ENCODE data around the gene MID1IP1.

MID1IP1 gene

DNA sequence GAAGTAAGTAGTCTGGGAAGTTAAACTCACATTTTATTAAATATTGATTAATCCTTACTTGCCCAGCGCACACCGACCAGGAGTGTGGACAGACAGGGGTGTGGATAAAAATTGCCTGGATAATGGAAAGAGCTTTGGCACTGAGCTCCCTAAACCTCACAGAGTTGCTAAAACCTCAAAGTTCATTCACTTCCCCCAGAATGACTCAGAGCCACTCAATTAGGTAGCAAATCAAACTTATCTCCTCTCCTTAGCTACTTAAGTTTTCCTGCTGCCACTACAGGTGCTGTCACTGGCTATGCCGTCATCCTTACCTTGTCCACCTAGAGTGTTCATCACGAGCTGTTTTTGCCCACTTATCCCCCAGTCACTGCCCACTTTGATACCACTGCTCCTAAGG is 27.0 kb upstream of the MID1IP1 start:
- no peaks in the 10 kb centered on the region for H3K4me1 ChIP-seq (ENCODE audit: insufficient read depth, low read length, severe bottlenecking)
- no peaks in the 10 kb centered on the region for H3K36me3 ChIP-seq (ENCODE audit: insufficient read depth, low read length)
- no peak for TF ChIP-seq EZH2 (IDR thresholded peaks at IDR 0.05; ENCODE audit: borderline replicate concordance, low read length)
- TF ChIP-seq, protein P1, sequence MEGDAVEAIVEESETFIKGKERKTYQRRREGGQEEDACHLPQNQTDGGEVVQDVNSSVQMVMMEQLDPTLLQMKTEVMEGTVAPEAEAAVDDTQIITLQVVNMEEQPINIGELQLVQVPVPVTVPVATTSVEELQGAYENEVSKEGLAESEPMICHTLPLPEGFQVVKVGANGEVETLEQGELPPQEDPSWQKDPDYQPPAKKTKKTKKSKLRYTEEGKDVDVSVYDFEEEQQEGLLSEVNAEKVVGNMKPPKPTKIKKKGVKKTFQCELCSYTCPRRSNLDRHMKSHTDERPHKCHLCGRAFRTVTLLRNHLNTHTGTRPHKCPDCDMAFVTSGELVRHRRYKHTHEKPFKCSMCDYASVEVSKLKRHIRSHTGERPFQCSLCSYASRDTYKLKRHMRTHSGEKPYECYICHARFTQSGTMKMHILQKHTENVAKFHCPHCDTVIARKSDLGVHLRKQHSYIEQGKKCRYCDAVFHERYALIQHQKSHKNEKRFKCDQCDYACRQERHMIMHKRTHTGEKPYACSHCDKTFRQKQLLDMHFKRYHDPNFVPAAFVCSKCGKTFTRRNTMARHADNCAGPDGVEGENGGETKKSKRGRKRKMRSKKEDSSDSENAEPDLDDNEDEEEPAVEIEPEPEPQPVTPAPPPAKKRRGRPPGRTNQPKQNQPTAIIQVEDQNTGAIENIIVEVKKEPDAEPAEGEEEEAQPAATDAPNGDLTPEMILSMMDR (IDR thresholded peaks at IDR 0.05; ENCODE audit: low read length), result no peak
- H3K79me2 ChIP-seq (ENCODE audit: insufficient read depth, low read length), result no peaks in the 10 kb centered on the region
- no peaks in the 10 kb centered on the region for H3F3A ChIP-seq (ENCODE audit: insufficient read depth, low read length)
- no peaks in the 10 kb centered on the region for H4K20me1 ChIP-seq (ENCODE audit: insufficient read depth, low read length)
- no peaks in the 10 kb centered on the region for H3K27me3 ChIP-seq (ENCODE audit: insufficient read depth, low read length)
- no peaks in the 10 kb centered on the region for H3K9me2 ChIP-seq (ENCODE audit: low read depth, low read length)
- H3K9me3 ChIP-seq (ENCODE audit: low read length), result no peaks in the 10 kb centered on the region
- no peak overlapping the region for H3K4me3 ChIP-seq (ENCODE audit: low read depth, low read length, poor library complexity, severe bottlenecking)
- no peak overlapping the region for H3K4me2 ChIP-seq (ENCODE audit: low read length)
- no peak overlapping the region for H3K27ac ChIP-seq (ENCODE audit: low read depth, low read length, poor library complexity, severe bottlenecking)
- no peak overlapping the region for H2AFZ ChIP-seq (ENCODE audit: low read length)
- no peak overlapping the region for H3K9ac ChIP-seq (ENCODE audit: low read length)

DNA sequence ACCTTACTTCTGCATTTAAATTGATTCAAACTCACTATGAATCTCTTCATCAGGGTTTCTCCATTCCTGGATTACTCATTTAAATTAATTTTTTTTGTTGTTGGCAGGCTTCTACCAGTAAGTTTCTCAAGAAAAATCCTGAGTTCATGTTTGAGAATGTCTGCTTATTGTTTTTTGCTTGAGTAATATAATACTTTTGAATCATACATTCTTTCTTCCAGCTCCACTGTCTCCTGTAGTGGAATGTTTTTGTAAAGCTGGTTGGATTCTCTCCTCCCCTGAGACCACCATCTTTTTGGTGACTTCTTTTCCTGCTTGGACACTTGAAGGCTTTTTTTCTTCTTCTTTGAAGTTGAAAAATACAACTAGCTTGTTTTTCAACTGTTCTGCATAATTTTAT is 4.3 kb upstream of the MID1IP1 start:
- no peaks in the 10 kb centered on the region for H3K4me1 ChIP-seq (ENCODE audit: insufficient read depth, low read length, severe bottlenecking)
- no peaks in the 10 kb centered on the region for H3K9me2 ChIP-seq (ENCODE audit: low read depth, low read length)
- no peak overlapping the region for H3K4me3 ChIP-seq (ENCODE audit: low read depth, low read length, poor library complexity, severe bottlenecking)
- H3K27ac ChIP-seq (ENCODE audit: low read depth, low read length, poor library complexity, severe bottlenecking), result no peak overlapping the region
- no peaks in the 10 kb centered on the region for H3K36me3 ChIP-seq (ENCODE audit: insufficient read depth, low read length)
- no peaks in the 10 kb centered on the region for H3K79me2 ChIP-seq (ENCODE audit: insufficient read depth, low read length)
- no peak for TF ChIP-seq EZH2 (IDR thresholded peaks at IDR 0.05; ENCODE audit: borderline replicate concordance, low read length)
- H4K20me1 ChIP-seq (ENCODE audit: insufficient read depth, low read length), result no peaks in the 10 kb centered on the region
- no peak overlapping the region for H2AFZ ChIP-seq (ENCODE audit: low read length)
- no peak overlapping the region for H3K4me2 ChIP-seq (ENCODE audit: low read length)
- no peaks in the 10 kb centered on the region for H3K9me3 ChIP-seq (ENCODE audit: low read length)
- no peak overlapping the region for H3K9ac ChIP-seq (ENCODE audit: low read length)
- H3F3A ChIP-seq (ENCODE audit: insufficient read depth, low read length), result no peaks in the 10 kb centered on the region
- no peaks in the 10 kb centered on the region for H3K27me3 ChIP-seq (ENCODE audit: insufficient read depth, low read length)

DNA sequence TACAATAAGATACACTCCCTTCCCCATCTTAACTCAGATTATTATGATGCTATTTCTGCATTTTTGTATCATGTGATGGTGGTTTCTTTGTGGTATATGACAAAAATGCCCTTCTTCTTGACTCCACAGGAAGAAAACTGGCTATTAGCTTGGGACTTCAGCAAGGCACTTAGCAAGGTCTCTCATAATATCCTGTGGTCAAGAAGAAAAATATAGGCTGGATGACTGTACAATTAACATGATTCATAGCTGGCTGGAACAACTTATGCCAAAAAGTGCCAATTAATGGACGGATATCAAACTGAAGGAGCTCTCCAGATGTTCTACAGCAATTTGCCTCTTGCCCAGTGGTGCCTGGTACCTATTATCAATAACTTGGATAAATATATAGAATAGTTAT is 2.3 kb upstream of the MID1IP1 start:
- Histone ChIP-seq H3K4me1 (ENCODE audit: insufficient read depth, low read length, severe bottlenecking) (peaks cover 13% of the 10 kb centered on the region), H3K9me3 (ENCODE audit: low read length) (no peaks in the 10 kb centered on the region), H4K20me1 (ENCODE audit: insufficient read depth, low read length) (no peaks in the 10 kb centered on the region), H3K9me2 (ENCODE audit: low read depth, low read length) (no peaks in the 10 kb centered on the region), H3K79me2 (ENCODE audit: insufficient read depth, low read length) (no peaks in the 10 kb centered on the region), H3K27ac (ENCODE audit: low read depth, low read length, poor library complexity, severe bottlenecking) (no peak overlapping the region), H3K9ac (ENCODE audit: low read length) (no peak overlapping the region), H3K27me3 (ENCODE audit: insufficient read depth, low read length) (no peaks in the 10 kb centered on the region), H3K4me3 (ENCODE audit: low read depth, low read length, poor library complexity, severe bottlenecking) (no peak overlapping the region), H2AFZ (ENCODE audit: low read length) (no peak overlapping the region), H3F3A (ENCODE audit: insufficient read depth, low read length) (no peaks in the 10 kb centered on the region), H3K36me3 (ENCODE audit: insufficient read depth, low read length) (no peaks in the 10 kb centered on the region), H3K4me2 (ENCODE audit: low read length) (no peak overlapping the region)
- TF ChIP-seq EZH2 (IDR thresholded peaks at IDR 0.05; ENCODE audit: borderline replicate concordance, low read length), result no peak
- TF ChIP-seq, protein P1 (IDR thresholded peaks at IDR 0.05; ENCODE audit: low read length), result no peak

DNA sequence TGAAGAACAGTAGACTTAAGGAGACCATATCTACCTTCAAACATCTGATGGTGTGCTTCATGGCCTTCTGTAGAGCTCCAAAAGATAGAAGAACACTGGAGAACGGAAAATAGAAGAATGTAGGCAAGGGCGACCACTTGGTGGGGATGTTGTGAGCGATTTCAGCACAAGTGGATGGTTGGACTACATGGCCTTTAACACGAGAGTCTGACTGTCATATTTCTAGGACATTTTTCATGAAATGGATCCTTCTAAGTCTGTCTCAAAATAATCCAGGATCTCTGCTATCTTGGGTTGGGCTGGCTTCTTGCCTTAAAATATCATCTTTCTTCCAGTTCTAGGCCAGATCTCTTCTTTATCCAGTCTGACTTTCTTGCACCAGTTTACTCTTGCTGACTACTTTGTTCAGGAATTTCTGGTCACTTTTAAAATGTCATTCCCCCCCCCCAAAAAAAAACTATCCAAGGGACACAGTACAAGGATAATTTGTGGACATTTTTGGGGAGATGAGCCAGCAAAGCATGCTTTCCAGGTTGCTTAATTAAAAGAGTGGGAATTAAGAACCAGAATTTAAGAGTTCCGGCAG is 1.2 kb upstream of the MID1IP1 start:
- Histone ChIP-seq H3F3A (ENCODE audit: insufficient read depth, low read length) (no peaks in the 10 kb centered on the region), H3K27me3 (ENCODE audit: insufficient read depth, low read length) (no peaks in the 10 kb centered on the region), H3K36me3 (ENCODE audit: insufficient read depth, low read length) (no peaks in the 10 kb centered on the region), H3K27ac (ENCODE audit: low read depth, low read length, poor library complexity, severe bottlenecking) (no peak overlapping the region), H2AFZ (ENCODE audit: low read length) (no peak overlapping the region), H3K79me2 (ENCODE audit: insufficient read depth, low read length) (no peaks in the 10 kb centered on the region), H3K9me3 (ENCODE audit: low read length) (no peaks in the 10 kb centered on the region), H3K9me2 (ENCODE audit: low read depth, low read length) (no peaks in the 10 kb centered on the region), H3K9ac (ENCODE audit: low read length) (no peak overlapping the region), H3K4me3 (ENCODE audit: low read depth, low read length, poor library complexity, severe bottlenecking) (no peak overlapping the region), H4K20me1 (ENCODE audit: insufficient read depth, low read length) (no peaks in the 10 kb centered on the region), H3K4me2 (ENCODE audit: low read length) (no peak overlapping the region), H3K4me1 (ENCODE audit: insufficient read depth, low read length, severe bottlenecking) (peaks cover 13% of the 10 kb centered on the region)
- TF ChIP-seq, protein P1 (IDR thresholded peaks at IDR 0.05; ENCODE audit: low read length), result peak; percentile 47; the same call in 1 of the 2 replicates
- TF ChIP-seq EZH2 (IDR thresholded peaks at IDR 0.05; ENCODE audit: borderline replicate concordance, low read length), result no peak
